Activated CD4-positive, CD25-positive, alpha-beta regulatory T cell treated with anti-CD3 and anti-CD28 coated beads, Interleukin-2, amount 50 U/mL, for 16 hours (primary cell): ENCODE results near the gene SESN1.

ENCODE experiments used
- DNase-seq: peaks from one replicate; pipeline ENCODE4 v3.0.0-alpha.2; 2020; ENCODE audit warnings: low read depth, low spot score

The SESN1 gene

DNA sequence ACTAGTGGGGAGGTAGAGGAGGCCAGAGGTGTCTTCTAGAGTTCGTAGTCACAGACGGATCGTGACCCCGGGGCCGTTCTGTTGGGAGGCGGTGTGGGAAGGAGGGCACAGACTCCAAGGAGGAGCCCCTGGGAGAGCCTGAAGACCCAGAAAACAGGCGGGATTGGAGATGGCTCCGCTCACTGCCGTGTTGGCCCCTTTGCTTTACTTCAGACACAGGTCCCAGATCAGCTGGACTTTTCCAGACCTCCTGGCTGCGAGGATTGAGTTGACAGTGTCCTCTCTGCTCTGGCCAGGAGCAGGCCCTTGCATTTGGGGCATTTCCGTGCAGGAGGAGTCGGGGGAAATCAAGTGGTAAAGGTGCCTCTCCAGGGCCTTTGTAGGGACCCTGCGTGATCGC is 133.6 kb downstream of the SESN1 start:
- DNase-seq = no peak

DNA sequence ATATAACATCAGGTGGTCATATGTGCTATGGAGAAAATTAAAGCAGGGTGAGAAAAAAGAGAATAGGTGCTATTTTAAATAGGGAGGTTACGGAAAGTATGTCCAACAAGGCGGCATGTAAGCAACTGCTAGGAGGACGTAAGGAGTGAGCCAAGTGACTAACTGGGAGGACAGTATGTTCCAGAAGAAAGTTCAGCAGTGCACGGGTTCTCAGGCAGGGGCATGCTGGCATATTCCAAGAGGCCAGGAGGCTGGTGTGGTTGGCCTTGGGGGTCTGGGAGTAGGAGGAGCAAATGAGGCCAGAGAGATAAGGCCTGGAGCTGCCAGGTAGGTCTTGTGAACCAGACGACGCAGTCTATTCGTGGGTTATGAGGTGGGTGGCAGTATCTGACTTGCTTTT is 134.0 kb downstream of the SESN1 start:
- DNase-seq = no peak

DNA sequence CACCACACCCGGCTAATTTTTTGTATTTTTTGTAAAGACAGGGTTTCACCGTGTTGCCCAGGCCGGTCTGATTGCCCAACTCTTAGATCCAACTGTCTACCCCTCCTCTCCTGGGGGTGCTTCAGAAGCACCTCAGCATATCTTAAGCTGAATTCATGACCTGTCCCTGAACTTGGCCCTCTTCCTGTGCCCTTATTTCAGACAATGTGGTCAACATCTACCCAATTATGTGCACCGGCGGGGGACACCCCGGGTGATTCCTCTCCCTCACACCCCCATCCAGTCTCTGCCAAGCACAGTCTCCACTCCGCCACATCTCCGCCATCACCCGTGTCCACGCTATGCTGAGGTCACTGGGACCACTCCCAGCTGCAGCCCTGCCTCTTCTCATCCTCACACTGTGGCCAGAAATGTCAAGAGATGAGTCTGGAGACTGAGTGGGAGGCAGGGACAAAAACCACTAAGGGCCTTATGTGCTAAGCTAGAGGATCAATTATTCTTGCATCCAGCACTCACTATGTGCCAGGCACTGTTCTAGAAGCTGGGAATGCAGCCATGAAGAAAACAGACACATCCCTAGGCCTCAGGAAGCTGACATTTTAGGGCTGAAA is 134.6 kb downstream of the SESN1 start:
- no peak for DNase-seq

DNA sequence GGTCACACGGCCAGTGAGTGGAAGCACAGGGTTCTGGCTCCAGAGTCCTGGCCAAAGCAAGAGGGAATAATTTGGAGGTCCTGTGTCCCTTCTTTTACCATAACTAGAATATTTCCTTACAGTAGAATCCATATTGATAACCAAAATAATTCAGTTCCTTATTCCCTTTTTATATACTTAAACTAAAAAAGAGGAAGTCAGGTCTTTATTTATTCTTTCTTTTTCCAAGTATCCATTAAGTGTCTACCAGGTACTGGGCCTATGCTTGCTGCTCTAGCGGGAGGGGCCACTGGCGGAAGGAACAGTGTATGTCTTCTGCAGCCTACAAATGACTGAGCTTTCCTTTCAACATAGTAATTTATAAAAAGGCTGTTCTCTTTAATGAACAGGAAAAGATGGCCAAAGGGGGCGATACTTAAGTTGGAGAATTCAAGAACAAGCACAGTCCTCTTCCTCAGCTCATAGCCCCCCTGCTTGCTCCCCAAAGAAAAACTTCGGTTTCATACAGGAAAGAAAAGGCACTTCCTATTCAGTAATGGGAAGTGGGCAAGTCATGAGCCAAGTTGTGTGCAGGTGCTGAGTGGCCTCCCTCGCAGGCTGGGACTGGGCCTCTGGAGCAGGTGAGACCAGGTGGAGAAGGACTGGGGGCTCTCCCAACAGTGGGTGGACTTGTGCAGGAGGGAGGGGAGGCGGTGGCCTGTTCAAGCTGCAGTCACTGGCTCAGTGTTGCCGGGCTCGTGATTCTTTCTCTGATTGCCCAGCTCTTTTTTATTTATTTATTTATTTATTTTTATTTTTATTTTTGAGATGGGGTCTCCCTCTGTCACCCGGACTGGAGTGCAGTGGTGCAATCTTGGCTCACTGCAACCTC is 135.5 kb downstream of the SESN1 start:
- DNase-seq = no peak

DNA sequence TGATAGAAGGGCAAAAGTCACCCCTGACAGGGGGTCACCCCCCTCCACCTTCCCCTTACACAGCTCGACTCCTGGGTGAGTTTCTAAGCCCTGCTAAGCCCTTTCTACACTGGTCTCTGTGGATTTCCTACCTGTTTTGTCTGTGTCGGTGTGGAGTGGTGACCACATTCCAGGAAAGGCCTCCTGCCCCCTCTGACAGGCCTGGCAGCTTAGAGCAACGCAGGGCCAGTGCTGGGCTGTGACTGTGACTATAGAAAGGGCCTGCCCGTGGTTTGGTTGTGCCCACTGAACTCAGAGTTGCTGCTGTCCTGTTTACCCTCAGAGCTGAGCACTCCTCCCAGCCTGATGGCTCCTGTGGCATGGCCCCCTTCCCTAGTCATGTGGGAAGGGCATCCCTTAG is 137.4 kb downstream of the SESN1 start:
- no peak for DNase-seq

DNA sequence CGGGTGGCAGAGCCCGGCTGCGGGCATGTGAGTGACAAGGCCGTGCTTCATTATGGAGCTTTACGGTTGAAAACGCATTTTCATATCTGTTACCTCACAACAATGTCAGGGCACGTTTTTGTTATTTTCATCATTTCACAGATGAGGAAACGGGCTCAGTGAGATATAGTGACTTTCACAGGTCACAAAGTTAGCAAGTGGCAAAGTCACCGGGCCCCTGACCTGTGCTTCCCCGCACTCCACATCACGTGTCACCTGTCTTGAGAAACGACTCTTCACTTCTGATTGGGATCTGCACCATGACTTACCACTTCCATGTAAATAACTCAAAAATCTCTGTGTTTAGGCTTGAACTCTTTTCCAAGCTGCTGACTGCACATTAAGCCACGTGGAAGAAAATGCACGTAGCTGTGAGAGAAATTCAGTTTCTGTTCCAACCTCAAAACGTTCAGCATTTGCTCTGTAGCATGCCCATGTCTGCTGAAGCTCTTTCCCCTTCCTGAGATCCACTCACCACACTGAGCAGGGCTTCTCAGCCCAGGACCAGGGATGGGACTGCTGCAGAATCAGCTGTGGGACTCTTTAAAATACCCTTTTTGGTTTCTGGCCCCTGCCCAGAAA is 139.2 kb downstream of the SESN1 start:
- no peak for DNase-seq

DNA sequence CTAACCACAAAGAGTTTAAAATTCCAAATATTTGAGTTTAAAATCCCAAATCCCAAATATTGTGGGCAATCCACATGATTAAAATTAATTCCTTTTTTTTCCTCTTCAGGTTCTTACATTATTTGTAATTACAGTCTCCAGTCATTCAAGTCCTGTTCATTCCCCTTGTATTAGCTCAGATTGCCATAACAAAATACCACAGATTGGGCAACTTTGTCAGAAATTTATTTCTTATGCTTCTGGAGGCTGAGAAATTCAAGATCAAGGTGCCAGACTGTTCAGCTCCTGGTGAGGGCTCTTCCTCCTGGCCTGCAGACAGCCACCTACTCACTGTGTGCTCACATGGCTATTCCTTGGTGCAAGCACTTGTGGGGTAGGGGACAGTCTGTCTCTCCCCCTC is 141.0 kb downstream of the SESN1 start:
- DNase-seq = no peak

DNA sequence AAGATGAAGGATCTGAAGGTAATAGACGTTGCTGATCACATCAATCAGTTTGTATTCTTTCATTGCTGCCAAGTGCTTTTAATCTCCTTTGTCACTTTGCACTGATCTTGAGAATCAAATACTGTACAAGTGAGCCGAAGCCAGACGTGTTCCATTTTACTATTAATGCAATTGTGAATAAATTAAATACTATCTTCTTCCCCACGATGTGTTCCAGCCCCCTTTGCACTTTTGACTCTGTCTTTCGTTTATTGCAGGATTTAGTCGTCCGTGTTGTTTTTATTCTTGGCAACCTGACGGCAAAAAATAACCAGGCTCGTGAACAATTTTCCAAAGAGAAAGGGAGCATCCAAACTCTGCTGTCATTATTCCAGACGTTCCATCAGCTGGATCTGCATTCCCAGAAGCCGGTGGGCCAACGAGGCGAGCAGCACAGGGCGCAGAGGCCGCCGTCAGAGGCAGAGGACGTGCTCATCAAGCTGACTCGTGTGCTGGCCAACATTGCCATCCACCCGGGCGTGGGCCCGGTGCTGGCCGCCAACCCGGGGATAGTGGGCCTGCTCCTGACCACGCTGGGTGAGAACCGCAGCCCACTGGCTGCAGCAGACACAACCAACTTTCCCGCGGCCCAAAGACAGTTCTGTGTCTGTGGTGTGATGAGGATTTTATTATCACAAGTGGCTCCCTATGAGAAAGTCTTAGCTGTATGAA is 141.7 kb downstream of the SESN1 start:
- no peak for DNase-seq

DNA sequence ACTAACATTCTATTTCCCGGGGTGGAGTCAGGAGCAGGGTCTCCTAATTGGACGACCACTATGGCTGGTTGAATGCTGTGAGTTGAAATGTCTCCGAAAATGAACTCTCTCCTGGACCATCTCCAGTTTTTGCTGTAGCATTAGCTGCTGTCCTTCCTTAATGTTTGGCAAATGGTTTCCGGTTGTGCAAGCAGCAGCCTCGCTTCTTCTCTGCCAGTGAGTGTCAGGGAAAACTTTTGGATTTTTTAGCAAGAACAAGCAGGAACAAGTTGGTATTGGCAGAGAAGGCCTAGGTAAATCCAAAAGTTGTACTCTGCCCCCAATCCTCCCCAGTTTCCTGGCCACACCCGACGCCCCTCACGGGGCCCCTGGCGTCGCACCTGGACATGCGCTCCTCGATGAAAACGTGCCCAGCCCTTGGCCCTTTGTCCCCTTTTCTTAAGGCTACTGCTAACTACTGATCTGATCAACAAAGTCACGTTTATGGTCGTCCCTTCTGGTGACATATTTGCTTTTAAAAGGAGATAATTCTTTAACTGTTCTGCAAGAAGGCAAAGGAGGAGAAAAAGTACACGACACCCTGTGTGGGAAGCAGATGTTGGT is 143.2 kb downstream of the SESN1 start:
- no peak for DNase-seq

DNA sequence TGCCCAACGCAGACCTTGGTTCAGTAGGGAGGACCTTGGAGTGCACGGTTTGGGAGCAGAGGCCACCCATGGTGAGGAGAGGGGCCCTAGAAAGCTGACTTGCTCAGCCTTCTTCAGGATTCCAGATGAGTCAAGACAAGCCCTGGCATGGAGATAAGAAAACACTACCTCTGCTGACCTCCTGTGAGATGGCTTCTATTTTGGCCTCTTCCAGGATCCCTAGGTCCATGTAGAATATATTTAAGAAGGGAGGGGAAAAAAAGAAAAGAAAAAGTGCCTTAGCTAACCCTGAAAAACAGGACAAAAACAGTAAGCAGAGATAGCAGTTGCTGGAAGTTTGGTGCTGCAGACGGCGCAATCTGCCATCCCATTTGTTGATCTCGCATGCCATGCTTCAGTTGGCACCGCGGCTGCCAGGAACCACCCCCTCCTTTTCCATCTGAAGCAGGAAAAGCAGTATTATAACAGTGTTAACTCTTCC is 146.4 kb downstream of the SESN1 start:
- DNase-seq = no peak

DNA sequence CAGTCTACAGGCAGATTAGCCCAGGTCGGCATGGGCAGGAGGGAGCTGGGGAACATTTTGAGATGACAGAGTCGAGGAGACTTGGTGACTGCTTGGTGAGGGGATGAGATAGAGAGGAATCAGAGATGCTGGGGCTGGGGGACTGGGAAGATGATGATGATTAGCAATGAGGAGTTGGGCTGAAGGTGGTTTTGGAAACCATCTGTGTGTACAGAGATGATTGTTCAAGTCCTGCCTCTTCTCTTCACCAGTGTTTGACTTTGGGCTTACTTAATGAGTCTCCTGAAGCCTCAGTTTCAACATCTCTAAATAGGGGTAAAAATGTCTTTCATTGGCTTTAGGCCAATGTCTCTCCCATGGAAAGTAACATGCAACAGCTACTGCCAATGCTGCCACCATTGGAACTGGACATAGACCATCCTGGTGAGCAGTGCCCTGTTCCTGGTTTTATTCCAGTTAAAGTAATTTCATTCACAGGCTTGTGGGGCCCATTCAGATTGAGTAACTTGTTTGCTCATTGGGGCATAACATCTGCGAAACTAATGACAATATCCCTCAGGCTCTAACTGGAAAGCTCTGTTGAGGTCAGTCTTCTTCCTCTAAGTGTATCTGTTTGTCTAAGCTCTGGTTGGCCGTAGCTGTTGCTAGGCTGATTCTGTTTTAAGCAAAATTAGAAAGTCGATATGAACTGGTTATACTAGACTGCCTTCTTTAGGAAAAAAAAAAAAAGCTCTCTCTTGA is 147.4 kb downstream of the SESN1 start:
- DNase-seq = no peak

DNA sequence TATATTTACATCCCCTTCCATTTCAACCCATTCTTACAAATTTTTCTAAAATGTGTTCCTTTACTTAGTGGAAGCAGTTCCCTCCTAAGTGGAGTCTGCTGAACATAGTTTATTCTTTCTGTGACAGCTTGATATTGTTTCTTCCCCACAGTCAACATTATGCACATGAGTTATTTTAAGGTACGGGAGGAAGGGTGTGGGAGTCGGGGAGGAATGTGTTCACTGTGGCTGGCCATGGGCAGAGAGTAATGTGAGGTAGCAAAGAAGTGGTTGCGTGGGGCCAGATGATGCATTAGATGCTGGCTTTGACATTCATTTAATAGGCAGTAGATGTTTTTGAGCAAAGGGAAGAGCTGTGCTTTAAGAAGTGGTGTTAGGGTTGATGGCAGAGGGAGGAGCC is 148.0 kb downstream of the SESN1 start:
- DNase-seq = no peak

DNA sequence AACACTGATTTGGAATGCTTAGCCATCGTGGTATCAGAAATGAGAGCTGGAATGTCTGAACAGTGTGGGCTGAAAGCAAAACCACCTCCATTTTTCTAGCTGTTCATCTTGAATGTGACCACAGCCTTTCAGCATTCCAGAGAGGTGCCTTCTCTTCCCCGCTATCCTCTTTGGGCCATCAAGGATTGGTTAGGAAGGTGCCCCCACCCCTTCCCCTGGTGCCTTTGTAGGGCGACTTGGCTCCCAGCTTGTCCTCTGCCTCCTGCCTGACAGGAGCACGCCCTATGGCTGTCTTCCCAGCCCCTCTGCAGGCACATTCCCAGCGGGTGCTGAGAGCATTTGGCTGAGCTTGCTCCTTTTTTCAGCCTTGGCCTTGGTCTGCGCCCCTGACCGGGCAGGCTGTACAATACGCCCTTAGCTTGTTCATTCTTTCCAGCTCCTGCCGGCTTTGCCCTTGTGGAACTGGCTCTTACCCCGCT is 148.9 kb downstream of the SESN1 start:
- no peak for DNase-seq

DNA sequence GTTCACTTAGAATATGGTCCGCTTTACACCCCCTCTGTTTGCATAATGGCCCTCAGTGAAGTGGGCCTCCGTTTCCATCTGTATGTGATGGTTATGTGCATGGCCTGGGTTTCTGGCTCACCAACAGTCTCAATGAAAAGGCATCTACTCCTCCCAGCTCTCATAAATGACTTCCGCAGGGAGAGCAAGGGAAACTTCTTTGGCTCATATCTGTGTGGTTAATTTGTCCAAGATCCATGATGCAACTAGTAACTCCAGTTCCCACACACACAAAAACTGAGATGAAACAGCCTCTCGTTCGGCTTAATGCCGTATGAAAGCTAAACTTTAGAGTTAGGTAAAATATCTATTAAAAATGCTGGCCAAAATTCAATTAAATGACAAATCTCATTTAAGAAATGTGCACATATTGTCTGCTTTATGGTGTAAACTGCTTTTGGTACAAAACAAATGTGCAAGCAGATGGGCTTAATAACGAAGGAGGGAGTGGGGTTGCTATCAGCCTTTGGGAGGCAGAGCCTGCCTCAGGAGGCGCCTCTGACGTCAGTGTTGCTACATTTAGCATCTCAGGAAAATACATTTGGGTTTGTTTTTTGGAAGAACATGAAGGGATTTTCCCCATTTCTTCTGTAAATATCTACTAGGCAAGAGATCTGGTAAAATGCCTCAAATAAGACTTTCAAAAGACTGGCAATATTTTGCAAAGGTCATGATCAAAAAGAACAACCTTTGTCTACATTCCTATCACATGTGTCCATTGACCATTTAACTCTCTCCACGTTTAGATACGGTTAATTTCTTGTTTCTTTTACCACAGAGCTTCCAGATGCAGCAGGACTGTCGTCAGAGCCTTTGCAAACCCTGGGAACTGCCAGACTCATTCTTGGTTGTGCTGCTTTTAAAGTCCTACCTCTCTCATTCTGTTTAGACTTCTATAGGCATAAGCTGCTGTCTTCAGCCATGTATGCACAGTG is 149.7 kb downstream of the SESN1 start:
- no peak for DNase-seq

DNA sequence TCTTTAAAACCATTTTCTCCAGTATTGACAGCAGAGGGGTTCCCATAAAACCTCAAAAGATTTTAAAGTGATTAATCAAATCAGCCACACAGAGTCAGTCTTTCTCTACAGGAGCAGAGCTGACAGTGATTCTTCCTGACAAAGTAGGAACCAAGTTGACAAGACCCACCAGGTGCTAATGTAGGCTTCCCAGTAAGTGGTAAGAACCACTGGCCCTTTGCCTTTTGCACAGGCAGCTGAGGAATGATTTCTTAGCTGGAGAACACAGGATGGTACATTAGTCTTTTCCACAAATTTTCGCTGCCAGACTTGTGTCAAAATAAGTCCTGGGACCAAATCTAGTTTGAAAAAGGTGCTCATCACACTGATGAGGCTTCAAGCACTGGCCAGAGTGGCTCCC is 150.6 kb downstream of the SESN1 start:
- DNase-seq = no peak

DNA sequence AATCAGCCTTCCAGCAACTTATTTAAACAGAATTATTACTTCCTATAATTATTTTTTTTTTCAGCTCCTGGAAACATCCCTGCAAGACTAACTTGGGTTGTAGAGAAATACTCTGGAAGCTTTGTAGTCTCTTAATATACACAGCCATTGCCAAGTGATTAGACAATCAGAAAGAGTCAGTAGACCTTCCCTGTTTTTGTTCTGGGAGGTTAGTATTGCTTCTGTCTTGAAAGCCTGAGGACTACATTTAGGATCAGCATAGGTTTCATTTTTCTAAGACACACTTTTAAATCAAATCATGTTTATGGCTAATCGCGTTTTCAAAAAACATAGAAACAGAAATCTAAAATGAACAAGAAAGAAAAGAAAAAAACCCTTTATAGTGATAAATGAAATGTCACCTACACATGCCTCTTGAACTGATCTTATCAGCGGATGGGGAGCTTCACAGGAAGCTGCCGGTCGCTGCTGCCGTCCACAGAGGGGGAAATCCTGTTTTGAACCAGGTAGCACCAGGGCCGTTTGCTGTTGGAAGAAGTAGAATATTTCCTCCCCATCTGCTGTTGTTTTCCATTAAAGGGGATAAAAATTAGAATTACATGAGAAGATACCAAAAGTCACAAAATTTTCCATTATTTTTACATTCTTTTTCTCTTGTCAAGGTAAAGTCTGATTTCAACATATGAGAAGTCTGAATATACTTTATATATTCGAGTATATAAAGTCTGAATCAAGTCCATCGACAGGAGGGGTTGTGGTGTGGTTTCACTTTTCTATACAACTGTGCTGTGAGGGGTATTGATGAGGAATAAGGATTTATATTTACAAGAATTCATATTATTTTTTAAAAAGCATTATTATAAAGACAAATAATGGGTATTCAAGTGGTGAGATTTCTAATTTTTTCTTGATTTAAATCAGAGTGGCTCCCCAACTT is 151.8 kb downstream of the SESN1 start:
- peak; percentile 34 for DNase-seq

DNA sequence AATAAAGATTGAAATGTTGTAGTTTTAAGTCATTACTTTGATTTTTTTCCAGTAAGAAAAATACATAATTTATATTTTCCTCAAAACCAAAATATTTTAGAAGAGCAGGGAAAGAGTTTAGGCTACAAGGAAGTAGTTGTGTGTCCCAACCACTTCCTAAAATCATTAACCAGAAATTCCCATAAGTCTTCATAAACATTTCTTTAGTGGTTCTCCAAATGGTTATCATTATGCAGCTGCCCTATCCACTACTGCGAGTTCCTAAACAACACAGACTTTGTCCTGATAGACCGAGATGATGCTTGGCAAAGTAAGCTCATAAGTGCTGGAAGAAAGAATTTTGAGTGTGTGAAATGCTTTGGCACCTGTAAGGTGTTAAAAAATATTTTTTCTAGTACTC is 152.8 kb downstream of the SESN1 start:
- no peak for DNase-seq

DNA sequence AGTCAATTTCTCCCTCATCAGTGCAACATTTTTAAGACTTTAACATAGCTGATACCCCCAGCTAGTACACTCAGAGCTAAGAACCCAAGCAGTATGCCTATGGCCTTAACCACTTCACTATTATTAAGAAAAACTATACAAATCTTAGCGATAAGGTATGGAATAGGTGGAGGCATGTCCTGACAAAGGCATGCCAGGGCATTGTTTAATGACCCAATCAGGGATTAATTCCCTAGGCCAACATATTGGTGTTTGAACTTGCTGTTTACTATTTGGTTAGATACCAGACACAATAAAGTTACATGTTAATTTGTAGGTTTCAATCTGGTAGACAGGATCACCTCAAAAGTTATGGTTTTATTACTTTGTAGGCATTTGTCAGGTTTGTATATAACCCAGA is 153.4 kb downstream of the SESN1 start:
- DNase-seq = no peak

DNA sequence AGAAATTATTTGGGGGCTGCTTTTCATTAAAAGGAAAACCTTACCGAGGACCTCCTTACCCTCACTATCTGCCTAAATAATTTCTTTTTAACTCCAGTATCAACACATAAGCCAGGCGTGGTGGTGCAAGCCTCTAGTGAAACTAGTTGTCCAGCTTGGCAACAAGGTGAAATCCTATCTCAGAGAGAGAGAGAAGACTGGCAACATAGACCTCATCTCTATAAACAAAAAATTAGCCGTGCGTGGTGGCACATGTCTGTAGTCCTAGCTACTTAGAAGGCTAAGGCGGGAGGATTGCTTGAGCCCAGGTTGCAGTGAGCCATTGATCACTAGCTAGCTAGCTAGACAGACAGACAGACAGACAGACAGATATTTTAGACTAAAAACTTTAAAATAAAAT is 153.9 kb downstream of the SESN1 start:
- no peak for DNase-seq
